Neural progenitor cell (in vitro differentiated cells): ENCODE results near the gene HSPA2. TPM values are rescaled to one million over a fixed set of nuclear protein-coding genes. Genes with fewer than 3 reads are reported as not detected.

Experiments used
- small RNA-seq: library from RNA; depleted of rRNA; stranded (forward); fragments of <200 nt; gene quantifications from one replicate; pipeline ENCODE3, GENCODE V24; 2015
- total RNA-seq: library from RNA; depleted of rRNA; stranded (reverse); fragments of >200 nt; gene quantifications from 2 replicates; pipeline ENCODE4 v1.2.3, GENCODE V29; 2015; ENCODE audit warnings: low replicate concordance

The HSPA2 gene
- total RNA-seq, 1 donor from 2014 or later, result 5.5 TPM

Small RNAs within 50 kb of the gene (small RNA-seq; reads per million reads assigned to genes)
- gene AL049869.4, result not detected

Other genes with a start within 250 kb of the HSPA2 start
- 0.21 and 0.31 TPM in 2 replicates for gene ESR2, start 246.4 kb upstream of the HSPA2 start, total RNA-seq
- 49.3 and 54.5 TPM in 2 replicates for gene MTHFD1, start 152.4 kb upstream of the HSPA2 start, total RNA-seq
- gene AKAP5, start 75.2 kb upstream of the HSPA2 start, total RNA-seq, result 2.4 and 3.2 TPM in 2 replicates
- gene ZBTB25, start 36.9 kb upstream of the HSPA2 start, total RNA-seq, result 11.6 and 14.3 TPM in 2 replicates
- 40.9 and 53.3 TPM in 2 replicates for gene ZBTB1, start 36.0 kb upstream of the HSPA2 start, total RNA-seq
- 0.81 TPM in 1 of 2 replicates, not detected in the other for gene PPP1R36, start 9.2 kb downstream of the HSPA2 start, total RNA-seq
- 12.6 and 50.0 TPM in 2 replicates for gene PLEKHG3, start 163.7 kb downstream of the HSPA2 start, total RNA-seq